Measurements from ENCODE around the gene CXADR. TPM values are rescaled to one million over a fixed set of nuclear protein-coding genes. Genes with fewer than 3 reads are reported as not detected.

The CXADR gene
- total RNA-seq, 1 experiment from 2014 or later, result 119 TPM

DNA sequence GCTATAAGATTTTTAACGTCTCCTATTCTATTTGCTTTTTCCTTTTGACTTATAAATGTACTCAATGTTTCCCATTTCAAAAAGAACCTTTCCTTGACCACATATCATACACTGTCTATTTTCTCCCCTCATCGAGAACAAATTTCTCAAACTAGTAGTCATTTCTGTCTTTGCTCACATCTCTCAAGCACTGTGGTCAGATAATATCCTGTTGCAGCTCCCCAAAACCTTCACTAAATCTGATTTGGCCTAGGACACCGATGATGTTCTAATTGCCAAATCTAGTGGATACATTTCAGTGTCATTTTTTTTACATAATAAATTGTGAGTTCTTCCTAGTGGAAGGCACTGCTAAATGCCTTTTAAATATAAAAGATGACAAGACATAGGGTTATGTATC lies 19.4 kb downstream of the CXADR start:
- Mint-ChIP-seq H3K4me3 (no peak overlapping the region), H3K27me3 (ENCODE audit: low read depth) (no peaks in the 10 kb centered on the region), H3K36me3 (peaks cover 6% of the 10 kb centered on the region), H3K4me1 (peaks cover 62% of the 10 kb centered on the region), H3K9me3 (no peaks in the 10 kb centered on the region), H3K27ac (peak overlapping the region; percentile 35)
- CTCF ChIA-PET, result interaction anchor here (1.1 to 2.4 kb wide), 2 partner anchors 20 to 22 kb away, joined by 4 to 8 read pairs; no protein-coding TSS in a partner anchor
- ATAC-seq (no peak), DNase-seq (ENCODE audit: low spot score) (no peak)
- no peak for TF ChIP-seq NFATC4 (CRISPR knock-in tag; IDR thresholded peaks at IDR 0.05)
- TF ChIP-seq, protein P1, sequence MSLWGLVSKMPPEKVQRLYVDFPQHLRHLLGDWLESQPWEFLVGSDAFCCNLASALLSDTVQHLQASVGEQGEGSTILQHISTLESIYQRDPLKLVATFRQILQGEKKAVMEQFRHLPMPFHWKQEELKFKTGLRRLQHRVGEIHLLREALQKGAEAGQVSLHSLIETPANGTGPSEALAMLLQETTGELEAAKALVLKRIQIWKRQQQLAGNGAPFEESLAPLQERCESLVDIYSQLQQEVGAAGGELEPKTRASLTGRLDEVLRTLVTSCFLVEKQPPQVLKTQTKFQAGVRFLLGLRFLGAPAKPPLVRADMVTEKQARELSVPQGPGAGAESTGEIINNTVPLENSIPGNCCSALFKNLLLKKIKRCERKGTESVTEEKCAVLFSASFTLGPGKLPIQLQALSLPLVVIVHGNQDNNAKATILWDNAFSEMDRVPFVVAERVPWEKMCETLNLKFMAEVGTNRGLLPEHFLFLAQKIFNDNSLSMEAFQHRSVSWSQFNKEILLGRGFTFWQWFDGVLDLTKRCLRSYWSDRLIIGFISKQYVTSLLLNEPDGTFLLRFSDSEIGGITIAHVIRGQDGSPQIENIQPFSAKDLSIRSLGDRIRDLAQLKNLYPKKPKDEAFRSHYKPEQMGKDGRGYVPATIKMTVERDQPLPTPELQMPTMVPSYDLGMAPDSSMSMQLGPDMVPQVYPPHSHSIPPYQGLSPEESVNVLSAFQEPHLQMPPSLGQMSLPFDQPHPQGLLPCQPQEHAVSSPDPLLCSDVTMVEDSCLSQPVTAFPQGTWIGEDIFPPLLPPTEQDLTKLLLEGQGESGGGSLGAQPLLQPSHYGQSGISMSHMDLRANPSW (CRISPR knock-in tag; conservative IDR thresholded peaks at IDR 0.05; ENCODE audit: low read depth), result no peak
- POLR2A ChIA-PET, result no interaction called here

DNA sequence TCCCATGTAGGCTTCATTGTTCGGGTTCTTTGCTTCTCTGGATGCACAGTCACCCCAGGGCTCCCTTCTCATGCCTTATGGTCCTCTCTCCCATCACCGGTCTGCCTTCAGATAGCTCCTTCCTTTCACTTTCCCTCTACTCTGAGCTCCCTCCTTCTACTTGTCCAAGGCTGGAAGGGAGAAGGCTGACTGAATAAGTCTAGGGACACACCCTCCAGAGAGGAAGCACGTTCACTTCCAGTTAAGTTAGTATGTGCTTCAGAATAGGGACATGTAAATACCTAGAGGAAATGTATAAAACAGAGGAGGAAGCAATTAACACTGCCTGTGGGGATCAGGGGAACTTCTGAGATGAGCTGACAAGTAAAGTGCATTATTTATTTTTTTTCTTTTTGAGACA lies 23.5 kb downstream of the CXADR start:
- H3K27ac Mint-ChIP-seq, result peak overlapping the region; percentile 30
- DNase-seq (ENCODE audit: low spot score) (no peak), ATAC-seq (peak; percentile 23)
- no peak overlapping the region for H3K4me3 Mint-ChIP-seq
- ChIA-PET CTCF (interaction anchor here (0.8 to 1.3 kb wide), 3 partner anchors 18 to 149 kb away, joined by 3 read pairs; partner anchors contain the start of gene CXADR), POLR2A (interaction anchor here (1.6 kb wide), 1 partner anchor 18 kb away, joined by 3 read pairs; no protein-coding TSS in a partner anchor)
- H3K9me3 Mint-ChIP-seq, result peaks cover 11% of the 10 kb centered on the region
- H3K27me3 Mint-ChIP-seq (ENCODE audit: low read depth), result no peaks in the 10 kb centered on the region
- TF ChIP-seq HMGA2 (CRISPR knock-in tag; IDR thresholded peaks at IDR 0.05), result no peak
- TF ChIP-seq TP53 (CRISPR knock-in tag; IDR thresholded peaks at IDR 0.05), result no peak
- TF ChIP-seq, protein P2, sequence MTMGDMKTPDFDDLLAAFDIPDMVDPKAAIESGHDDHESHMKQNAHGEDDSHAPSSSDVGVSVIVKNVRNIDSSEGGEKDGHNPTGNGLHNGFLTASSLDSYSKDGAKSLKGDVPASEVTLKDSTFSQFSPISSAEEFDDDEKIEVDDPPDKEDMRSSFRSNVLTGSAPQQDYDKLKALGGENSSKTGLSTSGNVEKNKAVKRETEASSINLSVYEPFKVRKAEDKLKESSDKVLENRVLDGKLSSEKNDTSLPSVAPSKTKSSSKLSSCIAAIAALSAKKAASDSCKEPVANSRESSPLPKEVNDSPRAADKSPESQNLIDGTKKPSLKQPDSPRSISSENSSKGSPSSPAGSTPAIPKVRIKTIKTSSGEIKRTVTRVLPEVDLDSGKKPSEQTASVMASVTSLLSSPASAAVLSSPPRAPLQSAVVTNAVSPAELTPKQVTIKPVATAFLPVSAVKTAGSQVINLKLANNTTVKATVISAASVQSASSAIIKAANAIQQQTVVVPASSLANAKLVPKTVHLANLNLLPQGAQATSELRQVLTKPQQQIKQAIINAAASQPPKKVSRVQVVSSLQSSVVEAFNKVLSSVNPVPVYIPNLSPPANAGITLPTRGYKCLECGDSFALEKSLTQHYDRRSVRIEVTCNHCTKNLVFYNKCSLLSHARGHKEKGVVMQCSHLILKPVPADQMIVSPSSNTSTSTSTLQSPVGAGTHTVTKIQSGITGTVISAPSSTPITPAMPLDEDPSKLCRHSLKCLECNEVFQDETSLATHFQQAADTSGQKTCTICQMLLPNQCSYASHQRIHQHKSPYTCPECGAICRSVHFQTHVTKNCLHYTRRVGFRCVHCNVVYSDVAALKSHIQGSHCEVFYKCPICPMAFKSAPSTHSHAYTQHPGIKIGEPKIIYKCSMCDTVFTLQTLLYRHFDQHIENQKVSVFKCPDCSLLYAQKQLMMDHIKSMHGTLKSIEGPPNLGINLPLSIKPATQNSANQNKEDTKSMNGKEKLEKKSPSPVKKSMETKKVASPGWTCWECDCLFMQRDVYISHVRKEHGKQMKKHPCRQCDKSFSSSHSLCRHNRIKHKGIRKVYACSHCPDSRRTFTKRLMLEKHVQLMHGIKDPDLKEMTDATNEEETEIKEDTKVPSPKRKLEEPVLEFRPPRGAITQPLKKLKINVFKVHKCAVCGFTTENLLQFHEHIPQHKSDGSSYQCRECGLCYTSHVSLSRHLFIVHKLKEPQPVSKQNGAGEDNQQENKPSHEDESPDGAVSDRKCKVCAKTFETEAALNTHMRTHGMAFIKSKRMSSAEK (CRISPR knock-in tag; IDR thresholded peaks at IDR 0.05; ENCODE audit: borderline replicate concordance), result no peak
- no peak for TF ChIP-seq ZNF317 (CRISPR knock-in tag; IDR thresholded peaks at IDR 0.05; ENCODE audit: borderline replicate concordance, low read depth)
- no peak for TF ChIP-seq ZNF423 (CRISPR knock-in tag; IDR thresholded peaks at IDR 0.05)
- TF ChIP-seq CREM (CRISPR knock-in tag; IDR thresholded peaks at IDR 0.05), result no peak
- TF ChIP-seq, protein P3, sequence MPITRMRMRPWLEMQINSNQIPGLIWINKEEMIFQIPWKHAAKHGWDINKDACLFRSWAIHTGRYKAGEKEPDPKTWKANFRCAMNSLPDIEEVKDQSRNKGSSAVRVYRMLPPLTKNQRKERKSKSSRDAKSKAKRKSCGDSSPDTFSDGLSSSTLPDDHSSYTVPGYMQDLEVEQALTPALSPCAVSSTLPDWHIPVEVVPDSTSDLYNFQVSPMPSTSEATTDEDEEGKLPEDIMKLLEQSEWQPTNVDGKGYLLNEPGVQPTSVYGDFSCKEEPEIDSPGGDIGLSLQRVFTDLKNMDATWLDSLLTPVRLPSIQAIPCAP (CRISPR knock-in tag; IDR thresholded peaks at IDR 0.05), result no peak
- TF ChIP-seq, protein P4, sequence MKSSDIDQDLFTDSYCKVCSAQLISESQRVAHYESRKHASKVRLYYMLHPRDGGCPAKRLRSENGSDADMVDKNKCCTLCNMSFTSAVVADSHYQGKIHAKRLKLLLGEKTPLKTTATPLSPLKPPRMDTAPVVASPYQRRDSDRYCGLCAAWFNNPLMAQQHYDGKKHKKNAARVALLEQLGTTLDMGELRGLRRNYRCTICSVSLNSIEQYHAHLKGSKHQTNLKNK (CRISPR knock-in tag; IDR thresholded peaks at IDR 0.05), result no peak
- TF ChIP-seq ZNF138 (CRISPR knock-in tag; conservative IDR thresholded peaks at IDR 0.05), result no peak
- TF ChIP-seq, protein P5, sequence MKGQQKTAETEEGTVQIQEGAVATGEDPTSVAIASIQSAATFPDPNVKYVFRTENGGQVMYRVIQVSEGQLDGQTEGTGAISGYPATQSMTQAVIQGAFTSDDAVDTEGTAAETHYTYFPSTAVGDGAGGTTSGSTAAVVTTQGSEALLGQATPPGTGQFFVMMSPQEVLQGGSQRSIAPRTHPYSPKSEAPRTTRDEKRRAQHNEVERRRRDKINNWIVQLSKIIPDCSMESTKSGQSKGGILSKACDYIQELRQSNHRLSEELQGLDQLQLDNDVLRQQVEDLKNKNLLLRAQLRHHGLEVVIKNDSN (CRISPR knock-in tag; IDR thresholded peaks at IDR 0.05), result no peak
- no peak for TF ChIP-seq FOXJ3 (CRISPR knock-in tag; IDR thresholded peaks at IDR 0.05; ENCODE audit: borderline replicate concordance)
- no peak for TF ChIP-seq SOX15 (CRISPR knock-in tag; IDR thresholded peaks at IDR 0.05)
- H3K36me3 Mint-ChIP-seq, result peaks cover 22% of the 10 kb centered on the region
- peaks cover 63% of the 10 kb centered on the region for H3K4me1 Mint-ChIP-seq

Measured in WTC11 (cell line).